Ascending aorta (tissue), 2 donors: ENCODE data around the gene ATG14. TPM values are rescaled to one million over a fixed set of nuclear protein-coding genes. Genes with fewer than 3 reads are reported as not detected.
A peak's percentile ranks its signal among the peaks of the same experiment; 100 is the strongest.

Source experiments
- DNase-seq, 2 donors: peaks; one replicate each; pipeline ENCODE4 v3.0.0-alpha.2; 2019; ENCODE audit warnings: low spot score in 2 of 2
- H3K27ac ChIP-seq, 2 donors: fragments of 200-600 bp; sonication (generic); one replicate each; pipeline ENCODE4 v1.5.1; 2016 to 2017; ENCODE audit warnings: mild to moderate bottlenecking in 1 of 2
- H3K27me3 ChIP-seq: fragments of 200-600 bp; sonication (generic); one replicate; pipeline ENCODE4 v1.5.1; 2017
- H3K36me3 ChIP-seq, 2 donors: fragments of 200-600 bp; sonication (generic); one replicate each; pipeline ENCODE4 v1.5.1; 2016
- H3K4me1 ChIP-seq, 2 donors: fragments of 200-600 bp; sonication (generic); one replicate each; pipeline ENCODE4 v1.5.1; 2016 to 2017; ENCODE audit warnings: mild to moderate bottlenecking in 1 of 2
- H3K4me3 ChIP-seq, 2 donors: fragments of 200-600 bp; sonication (generic); one replicate each; pipeline ENCODE4 v1.5.1; 2016 to 2017; ENCODE audit warnings: mild to moderate bottlenecking in 1 of 2
- H3K9me3 ChIP-seq, 2 donors: fragments of 200-600 bp; sonication (generic); one replicate each; pipeline ENCODE4 v1.5.1; 2016
- CTCF ChIP-seq, 3 experiments: fragments of 200-600 bp in 2 of 3; fragments of 450-650 bp in 1 of 3; sonication (generic) in 2 of 3; IDR thresholded peaks; one replicate each; pipeline ENCODE4 v1.5.1; 2016 to 2019; ENCODE audit warnings: antibody characterized with exemption in 3 of 3, mild to moderate bottlenecking in 1 of 3, moderate library complexity in 1 of 3
- intact Hi-C: fragments of 100-400 bp; cut with DNase I; formaldehyde crosslinking; loops from one replicate; pipeline ENCODE4 v1.15.1; 2023
- total RNA-seq: library from RNA; depleted of rRNA; stranded (reverse); fragments of >200 nt; gene quantifications from one replicate; pipeline ENCODE4 v1.1.0, GENCODE V29; 2016

Gene ATG14
- total RNA-seq, 1 donor from 2014 or later = 8.4 TPM

- H3K27me3 ChIP-seq = no peaks in the 10 kb centered on the region
- no peak for TF ChIP-seq CTCF (IDR thresholded peaks at IDR 0.05)
- H3K9me3 ChIP-seq = no peaks in the 10 kb centered on the region
- H3K27ac ChIP-seq = peak overlapping the region in 1 of 2 donors; percentile 19
- H3K36me3 ChIP-seq = no peaks in the 10 kb centered on the region
- intact Hi-C loops = no loop called here
- H3K4me1 ChIP-seq = peaks cover 0 to 9% of the 10 kb centered on the region in 2 donors
- H3K4me3 ChIP-seq = peak overlapping the region in 1 of 2 donors; percentile 16
- no peak for DNase-seq
These were observed 81.5 kb downstream of the ATG14 start for GRCh38 chr14:55329999-55330710.

- intact Hi-C loops = no loop called here
- H3K4me1 ChIP-seq = peaks cover 0 to under 1% of the 10 kb centered on the region in 2 donors
- no peak for DNase-seq
- H3K36me3 ChIP-seq = no peaks in the 10 kb centered on the region
- no peaks in the 10 kb centered on the region for H3K27me3 ChIP-seq
- no peaks in the 10 kb centered on the region for H3K9me3 ChIP-seq
- H3K27ac ChIP-seq = no peak overlapping the region
- no peak overlapping the region for H3K4me3 ChIP-seq
- TF ChIP-seq CTCF (IDR thresholded peaks at IDR 0.05) = no peak
These were observed 83.3 kb downstream of the ATG14 start for GRCh38 chr14:55328317-55328716.

- Histone ChIP-seq H3K36me3 (no peaks in the 10 kb centered on the region), H3K4me1 (no peaks in the 10 kb centered on the region), H3K27me3 (no peaks in the 10 kb centered on the region), H3K27ac (no peak overlapping the region), H3K9me3 (no peaks in the 10 kb centered on the region), H3K4me3 (no peak overlapping the region)
- intact Hi-C loops = no loop called here
- no peak for TF ChIP-seq CTCF (IDR thresholded peaks at IDR 0.05)
- no peak for DNase-seq
These were observed 84.5 kb downstream of the ATG14 start for GRCh38 chr14:55327179-55327578.

- no peak for DNase-seq
- Histone ChIP-seq H3K4me1 (no peaks in the 10 kb centered on the region), H3K27me3 (no peaks in the 10 kb centered on the region), H3K4me3 (no peak overlapping the region), H3K36me3 (no peaks in the 10 kb centered on the region), H3K27ac (no peak overlapping the region), H3K9me3 (no peaks in the 10 kb centered on the region)
- intact Hi-C loops = no loop called here
- no peak for TF ChIP-seq CTCF (IDR thresholded peaks at IDR 0.05)
These were observed 86.8 kb downstream of the ATG14 start for GRCh38 chr14:55324812-55325211.

- no peak overlapping the region for H3K27ac ChIP-seq
- no peaks in the 10 kb centered on the region for H3K27me3 ChIP-seq
- no peaks in the 10 kb centered on the region for H3K9me3 ChIP-seq
- no peaks in the 10 kb centered on the region for H3K36me3 ChIP-seq
- no peak for TF ChIP-seq CTCF (IDR thresholded peaks at IDR 0.05)
- no peak overlapping the region for H3K4me3 ChIP-seq
- intact Hi-C loops = no loop called here
- no peak for DNase-seq
- H3K4me1 ChIP-seq = no peaks in the 10 kb centered on the region
These were observed 87.7 kb downstream of the ATG14 start for GRCh38 chr14:55323910-55324309.
